ENCODE measurements around the gene ZFPM1. TPM values are rescaled to one million over a fixed set of nuclear protein-coding genes. Genes with fewer than 3 reads are reported as not detected.

Gene ZFPM1
- total and polyA plus RNA-seq, 7 donors = 0.43 to 2.9 (median 2.3) TPM

DNA sequence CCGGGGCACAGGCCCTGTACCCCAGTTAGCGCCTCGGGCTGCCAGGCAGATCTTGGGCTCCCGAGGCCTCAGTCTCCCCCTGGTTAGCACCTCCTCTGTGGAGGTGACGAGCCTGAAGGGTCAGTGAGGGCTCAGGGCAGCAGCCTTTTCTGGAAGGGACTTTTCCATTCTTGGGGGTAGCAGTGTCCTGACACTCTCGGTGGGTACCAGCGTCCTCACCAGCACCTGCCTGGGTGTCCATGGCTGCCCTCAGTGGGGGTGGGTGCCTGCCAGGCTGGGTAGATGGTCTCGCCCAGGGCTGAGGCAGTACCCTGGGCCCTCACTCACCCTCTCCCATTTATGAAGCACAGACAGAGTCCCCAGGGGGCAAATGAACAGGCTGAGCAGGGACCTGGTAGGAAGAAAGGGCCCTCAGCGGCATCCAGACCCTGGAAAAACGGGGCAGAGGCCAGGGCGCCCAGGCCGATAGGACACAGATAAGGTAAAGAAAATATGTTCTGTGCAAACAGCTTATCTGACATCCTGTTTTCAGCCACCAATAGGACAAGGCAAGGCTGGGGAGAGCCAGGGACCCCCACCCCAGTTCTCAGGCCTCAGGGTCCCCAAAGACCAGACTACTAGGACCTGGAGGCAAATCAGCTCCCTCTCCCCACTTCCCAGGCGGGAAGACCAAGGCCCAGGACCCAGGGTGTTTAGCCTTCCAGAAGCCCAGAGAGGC lies 50.9 kb downstream of the ZFPM1 start:
- H3K36me3 ChIP-seq (ENCODE audit: insufficient read depth in 1 of 2, low read depth in 1 of 2) = no peaks in the 10 kb centered on the region
- H3K4me3 ChIP-seq = no peak overlapping the region
- no peak overlapping the region for H3K27ac ChIP-seq
- TF ChIP-seq, protein P1, sequence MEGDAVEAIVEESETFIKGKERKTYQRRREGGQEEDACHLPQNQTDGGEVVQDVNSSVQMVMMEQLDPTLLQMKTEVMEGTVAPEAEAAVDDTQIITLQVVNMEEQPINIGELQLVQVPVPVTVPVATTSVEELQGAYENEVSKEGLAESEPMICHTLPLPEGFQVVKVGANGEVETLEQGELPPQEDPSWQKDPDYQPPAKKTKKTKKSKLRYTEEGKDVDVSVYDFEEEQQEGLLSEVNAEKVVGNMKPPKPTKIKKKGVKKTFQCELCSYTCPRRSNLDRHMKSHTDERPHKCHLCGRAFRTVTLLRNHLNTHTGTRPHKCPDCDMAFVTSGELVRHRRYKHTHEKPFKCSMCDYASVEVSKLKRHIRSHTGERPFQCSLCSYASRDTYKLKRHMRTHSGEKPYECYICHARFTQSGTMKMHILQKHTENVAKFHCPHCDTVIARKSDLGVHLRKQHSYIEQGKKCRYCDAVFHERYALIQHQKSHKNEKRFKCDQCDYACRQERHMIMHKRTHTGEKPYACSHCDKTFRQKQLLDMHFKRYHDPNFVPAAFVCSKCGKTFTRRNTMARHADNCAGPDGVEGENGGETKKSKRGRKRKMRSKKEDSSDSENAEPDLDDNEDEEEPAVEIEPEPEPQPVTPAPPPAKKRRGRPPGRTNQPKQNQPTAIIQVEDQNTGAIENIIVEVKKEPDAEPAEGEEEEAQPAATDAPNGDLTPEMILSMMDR (IDR thresholded peaks at IDR 0.05) = no peak
- ATAC-seq (no peak), DNase-seq (no peak)
- no peaks in the 10 kb centered on the region for H3K9me3 ChIP-seq
- WGBS, 3 donors = 89 to 96% (median 95%) methylated on average over 13 of the region's 13 CpGs
- H3K4me1 ChIP-seq = no peaks in the 10 kb centered on the region
- intact Hi-C loops (cut with DNase I) = no loop called here
- H3K27me3 ChIP-seq (ENCODE audit: insufficient read depth in 3 of 3, low read length in 2 of 3) = no peaks in the 10 kb centered on the region

DNA sequence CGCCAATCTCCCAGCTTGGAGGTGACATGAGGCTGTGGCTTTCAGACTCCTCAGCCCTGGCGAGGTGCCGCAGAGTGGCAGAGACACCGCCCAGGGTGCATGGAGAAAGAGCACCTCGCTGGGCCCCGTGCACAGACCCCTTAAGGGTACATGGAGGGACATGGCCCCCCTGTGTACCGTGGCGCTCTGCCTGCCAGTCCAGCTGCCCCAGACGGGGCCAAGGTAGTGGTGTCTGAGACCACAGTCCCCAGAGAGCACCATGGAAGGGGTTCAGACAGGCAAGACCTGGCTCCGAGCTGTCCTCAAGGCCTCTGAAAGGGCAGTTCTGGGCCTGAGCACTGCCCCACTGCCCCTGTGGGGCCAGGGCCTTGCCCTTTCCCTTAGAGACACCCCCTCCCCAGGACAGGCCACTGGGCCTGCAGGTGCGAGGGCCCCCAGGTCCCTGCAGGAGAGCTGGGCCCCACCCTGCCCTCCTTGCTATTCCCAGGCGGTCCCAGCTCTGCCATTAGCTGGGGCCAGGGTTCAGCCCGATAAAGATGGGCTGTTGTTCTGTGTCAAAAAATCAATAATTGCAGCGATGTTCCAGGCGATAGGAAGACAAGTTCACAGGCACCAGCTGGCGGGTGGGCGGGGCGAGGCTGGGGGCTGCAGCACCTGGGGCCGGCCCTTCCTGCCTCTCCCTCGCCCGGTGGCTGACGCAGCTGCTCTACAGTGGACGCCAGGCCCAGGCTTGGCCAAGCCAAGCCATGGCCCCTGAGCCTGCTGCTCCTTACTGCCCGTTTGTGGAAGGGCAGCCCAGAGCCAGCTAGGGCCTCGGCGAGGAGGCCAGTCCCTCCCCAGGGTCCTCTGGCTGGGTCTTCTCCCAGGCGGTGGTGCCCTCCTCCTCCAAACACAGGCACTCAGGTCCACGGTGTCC lies 51.7 kb downstream of the ZFPM1 start:
- intact Hi-C loops (cut with DNase I) = no loop called here
- Histone ChIP-seq H3K9me3 (no peaks in the 10 kb centered on the region), H3K4me1 (no peaks in the 10 kb centered on the region), H3K4me3 (no peak overlapping the region), H3K27ac (no peak overlapping the region), H3K27me3 (ENCODE audit: insufficient read depth in 3 of 3, low read length in 2 of 3) (peaks cover 0 to 2% (median 2%) of the 10 kb centered on the region in 3 donors), H3K36me3 (ENCODE audit: insufficient read depth in 1 of 2, low read depth in 1 of 2) (no peaks in the 10 kb centered on the region)
- DNase-seq = no peak
- WGBS, 3 donors = 67 to 75% (median 71%) methylated on average over 26 to 28 of the region's 28 CpGs
- TF ChIP-seq, protein P1 (IDR thresholded peaks at IDR 0.05) = no peak
- ATAC-seq = no peak

DNA sequence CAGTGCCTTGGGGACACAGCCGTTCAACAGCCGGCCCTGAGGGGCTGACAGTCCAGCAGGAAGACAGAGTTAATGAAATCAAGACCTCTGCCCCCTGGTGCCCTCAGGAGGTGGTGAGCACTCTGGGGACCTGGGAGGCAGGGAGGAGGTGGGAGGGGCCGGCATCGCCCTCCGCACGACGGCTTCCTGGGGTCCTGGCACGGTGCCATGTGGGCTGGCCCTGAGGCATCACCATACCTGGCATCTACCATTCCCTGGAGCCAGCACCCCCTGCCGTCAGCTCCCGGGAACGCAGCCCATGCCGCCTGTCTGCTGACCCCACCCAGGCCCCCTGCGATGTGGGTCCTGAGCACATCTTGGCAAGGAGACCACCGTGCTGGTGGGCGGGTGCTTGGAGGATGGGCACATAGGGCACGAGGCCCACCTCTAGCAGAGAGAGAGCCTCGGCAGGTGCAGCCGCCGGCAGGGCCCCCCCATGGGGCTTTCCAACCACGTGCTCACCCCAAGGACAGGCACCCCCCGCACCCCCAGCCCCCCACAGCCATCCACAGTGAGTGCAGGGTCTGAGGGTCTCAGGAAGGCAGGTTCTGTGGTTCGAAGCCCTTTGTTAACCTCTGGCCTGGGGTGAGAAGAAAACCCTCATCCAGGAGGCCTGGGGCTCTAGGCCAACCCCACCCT lies 52.5 kb downstream of the ZFPM1 start:
- TF ChIP-seq, protein P1 (IDR thresholded peaks at IDR 0.05) = peak; percentile 25
- H3K4me3 ChIP-seq = no peak overlapping the region
- no peaks in the 10 kb centered on the region for H3K4me1 ChIP-seq
- no peak overlapping the region for H3K27ac ChIP-seq
- H3K27me3 ChIP-seq (ENCODE audit: insufficient read depth in 3 of 3, low read length in 2 of 3) = peaks cover 0 to 7% (median 2%) of the 10 kb centered on the region in 3 donors
- WGBS, 3 donors = 40 to 47% (median 46%) methylated on average over 20 to 22 of the region's 22 CpGs
- H3K9me3 ChIP-seq = no peaks in the 10 kb centered on the region
- intact Hi-C loops (cut with DNase I) = no loop called here
- DNase-seq = peak; percentile 44 to 70
- H3K36me3 ChIP-seq (ENCODE audit: insufficient read depth in 1 of 2, low read depth in 1 of 2) = no peaks in the 10 kb centered on the region
- peak in 2 of 4 donors; percentile 50 to 59 for ATAC-seq

DNA sequence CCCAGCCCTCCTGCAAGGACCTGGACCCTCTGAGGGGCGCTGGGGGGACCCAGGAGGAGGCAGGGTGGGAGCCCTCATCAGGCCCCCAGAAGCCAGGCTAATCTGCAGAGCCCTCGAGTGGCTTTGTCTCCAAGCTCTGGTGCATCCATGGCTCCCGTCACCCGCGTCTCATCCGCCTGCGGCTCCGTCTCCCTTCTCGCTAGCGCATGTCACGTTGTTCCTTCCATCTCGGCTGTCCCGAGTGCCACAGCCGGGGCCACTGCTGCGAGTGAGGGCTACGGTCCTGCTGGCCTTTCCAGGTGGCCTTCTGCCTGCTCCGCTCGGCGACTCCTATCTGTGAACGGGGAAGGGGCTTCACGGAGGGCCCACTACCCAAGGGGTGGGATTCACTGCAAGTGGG lies 53.6 kb downstream of the ZFPM1 start:
- Histone ChIP-seq H3K4me1 (no peaks in the 10 kb centered on the region), H3K27ac (no peak overlapping the region), H3K36me3 (ENCODE audit: insufficient read depth in 1 of 2, low read depth in 1 of 2) (no peaks in the 10 kb centered on the region), H3K9me3 (no peaks in the 10 kb centered on the region), H3K27me3 (ENCODE audit: insufficient read depth in 3 of 3, low read length in 2 of 3) (peaks cover 0 to 13% (median 8%) of the 10 kb centered on the region in 3 donors), H3K4me3 (no peak overlapping the region)
- DNase-seq (no peak), ATAC-seq (no peak)
- TF ChIP-seq, protein P1 (IDR thresholded peaks at IDR 0.05) = no peak
- WGBS, 3 donors = 86 to 95% (median 90%) methylated on average over 20 to 21 of the region's 21 CpGs
- intact Hi-C loops (cut with DNase I) = no loop called here
